H1 (cell line): ENCODE results near the gene LILRB1.
"Not testable (repeated sequence)": the region's sequence is repeated elsewhere in the genome, so short reads cannot be mapped to it uniquely, and the experiment has no call there.

ENCODE experiments used
- CTCF ChIP-seq, 3 experiments: IDR thresholded peaks; 1 replicate in 2 of 3; 2 replicates in 1 of 3; pipeline versions ENCODE4 v1.5.1 to v1.6.1; 2011; ENCODE audit warnings: low read length in 3 of 3, mild to moderate bottlenecking in 3 of 3, inconsistent platforms in 2 of 3, low read depth in 1 of 3, moderate library complexity in 1 of 3; ENCODE audit not compliant: insufficient read depth in 1 of 3; ENCODE audit errors: control extremely low read depth in 1 of 3
- JUND ChIP-seq: IDR thresholded peaks from 2 replicates; pipeline ENCODE4 v1.6.1; 2011; ENCODE audit warnings: mild to moderate bottlenecking, improper control_type of control experiment, low read length
- KDM5A ChIP-seq: fragments of 200-600 bp; IDR thresholded peaks from 2 replicates; pipeline ENCODE4 v1.7.1; 2012; ENCODE audit warnings: mild to moderate bottlenecking, low read length, inconsistent platforms, mixed read lengths
- SIN3A ChIP-seq, 2 experiments: IDR thresholded peaks in 1 of 2; conservative IDR thresholded peaks in 1 of 2; 2 replicates each; pipeline ENCODE4 v1.6.1; 2011 to 2012; ENCODE audit warnings: low read length in 2 of 2, improper control_type of control experiment in 1 of 2, low read depth in 1 of 2, mild to moderate bottlenecking in 1 of 2

- not testable (repeated sequence) for TF ChIP-seq CTCF (IDR thresholded peaks at IDR 0.05; ENCODE audit: control extremely low read depth in 1 of 3, insufficient read depth in 1 of 3, low read depth in 1 of 3, low read length in 3 of 3); JUND; KDM5A; SIN3A (conservative IDR thresholded peaks at IDR 0.05 in 1 of 2, IDR thresholded peaks at IDR 0.05 in 1 of 2; ENCODE audit: low read depth in 1 of 2, low read length in 2 of 2)
Observed at GRCh38 chr19:54643583-54643982, 13.3 kb downstream of the LILRB1 start.
